ENCODE measurements around the gene TTC6. TPM values are rescaled to one million over a fixed set of nuclear protein-coding genes. Genes with fewer than 3 reads are reported as not detected.

TTC6 gene
- total RNA-seq, 2 donors from 2014 or later: 5.5 to 6.7 TPM

Other genes starting within 250 kb of the TTC6 start
- gene FOXA1, start 380 bp upstream of the TTC6 start, total RNA-seq: 10 to 100 TPM; 58.4 to 72.0 TPM

All from left colon (tissue), 2 donors.